Measurements from ENCODE around the gene SNAP47. TPM values are rescaled to one million over a fixed set of nuclear protein-coding genes. Genes with fewer than 3 reads are reported as not detected.

Gene SNAP47
- total RNA-seq, 2 donors from 2014 or later, result 35.5 to 49.4 TPM

DNA sequence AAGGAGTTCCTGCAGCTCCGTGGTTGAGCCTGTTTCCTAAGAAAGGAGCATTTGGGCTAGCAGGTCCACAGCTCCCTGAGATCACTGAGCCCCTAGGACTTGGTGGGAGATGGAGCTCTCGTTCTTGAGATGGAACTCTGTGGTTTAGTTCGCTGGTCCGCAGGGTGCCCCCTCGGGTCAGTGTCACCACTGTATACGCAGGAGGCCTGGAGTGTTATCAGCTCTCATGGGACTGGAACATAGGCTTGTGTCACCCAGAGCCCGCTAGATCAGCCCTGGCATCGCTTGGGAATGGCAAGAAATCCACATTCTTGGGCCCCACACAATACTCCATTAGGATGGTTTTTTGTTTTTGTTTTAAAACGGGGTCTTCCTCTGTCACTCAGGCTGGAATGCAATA is 3.6 kb downstream of the SNAP47 start:
- H3K4me1 ChIP-seq, result peaks cover 22% of the 10 kb centered on the region
- no peak overlapping the region for H3K27ac ChIP-seq
- no peak for DNase-seq
- no peak overlapping the region for H3K4me3 ChIP-seq
- no peaks in the 10 kb centered on the region for H3K27me3 ChIP-seq
- ATAC-seq, result no peak
- WGBS, 2 donors, result 78 to 88% methylated on average over 9 of the region's 9 CpGs
- intact Hi-C loops (cut with DNase I), result no loop called here
- no peak for TF ChIP-seq POLR2A (IDR thresholded peaks at IDR 0.05)
- TF ChIP-seq, protein P1, sequence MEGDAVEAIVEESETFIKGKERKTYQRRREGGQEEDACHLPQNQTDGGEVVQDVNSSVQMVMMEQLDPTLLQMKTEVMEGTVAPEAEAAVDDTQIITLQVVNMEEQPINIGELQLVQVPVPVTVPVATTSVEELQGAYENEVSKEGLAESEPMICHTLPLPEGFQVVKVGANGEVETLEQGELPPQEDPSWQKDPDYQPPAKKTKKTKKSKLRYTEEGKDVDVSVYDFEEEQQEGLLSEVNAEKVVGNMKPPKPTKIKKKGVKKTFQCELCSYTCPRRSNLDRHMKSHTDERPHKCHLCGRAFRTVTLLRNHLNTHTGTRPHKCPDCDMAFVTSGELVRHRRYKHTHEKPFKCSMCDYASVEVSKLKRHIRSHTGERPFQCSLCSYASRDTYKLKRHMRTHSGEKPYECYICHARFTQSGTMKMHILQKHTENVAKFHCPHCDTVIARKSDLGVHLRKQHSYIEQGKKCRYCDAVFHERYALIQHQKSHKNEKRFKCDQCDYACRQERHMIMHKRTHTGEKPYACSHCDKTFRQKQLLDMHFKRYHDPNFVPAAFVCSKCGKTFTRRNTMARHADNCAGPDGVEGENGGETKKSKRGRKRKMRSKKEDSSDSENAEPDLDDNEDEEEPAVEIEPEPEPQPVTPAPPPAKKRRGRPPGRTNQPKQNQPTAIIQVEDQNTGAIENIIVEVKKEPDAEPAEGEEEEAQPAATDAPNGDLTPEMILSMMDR (IDR thresholded peaks at IDR 0.05), result no peak
- no peaks in the 10 kb centered on the region for H3K36me3 ChIP-seq (replicated peaks in 1 of 2; ENCODE audit: insufficient read depth in 1 of 2, low read depth in 2 of 2)
- no peaks in the 10 kb centered on the region for H3K9me3 ChIP-seq

DNA sequence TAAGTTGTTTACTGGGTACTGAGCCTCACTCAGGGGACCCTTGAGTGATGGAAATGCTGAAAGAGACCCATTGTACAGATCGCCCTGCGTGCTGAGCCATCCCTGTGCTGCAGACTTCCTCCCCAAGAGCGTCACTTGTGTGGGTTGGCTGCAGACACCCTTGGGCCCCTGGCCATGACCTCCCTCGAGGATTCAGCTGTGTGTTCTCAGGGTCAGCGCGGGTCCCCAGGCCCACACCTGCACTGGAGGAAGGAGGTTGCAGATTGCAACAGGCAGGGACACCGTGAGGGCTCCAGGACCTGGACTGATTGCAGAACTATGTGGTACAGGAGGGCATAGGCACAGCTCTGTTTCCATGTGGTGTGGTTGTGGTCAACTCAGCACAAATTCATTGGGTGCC is 4.4 kb downstream of the SNAP47 start:
- no peak for DNase-seq
- Histone ChIP-seq H3K4me3 (no peak overlapping the region), H3K36me3 (replicated peaks in 1 of 2; ENCODE audit: insufficient read depth in 1 of 2, low read depth in 2 of 2) (no peaks in the 10 kb centered on the region), H3K27me3 (no peaks in the 10 kb centered on the region), H3K27ac (no peak overlapping the region), H3K9me3 (no peaks in the 10 kb centered on the region), H3K4me1 (peaks cover 14% of the 10 kb centered on the region)
- 82 to 100% methylated on average over 2 to 7 of the region's 7 CpGs for WGBS, 2 donors
- TF ChIP-seq POLR2A (IDR thresholded peaks at IDR 0.05), result no peak
- TF ChIP-seq, protein P1 (IDR thresholded peaks at IDR 0.05), result no peak
- ATAC-seq, result no peak
- intact Hi-C loops (cut with DNase I), result no loop called here

DNA sequence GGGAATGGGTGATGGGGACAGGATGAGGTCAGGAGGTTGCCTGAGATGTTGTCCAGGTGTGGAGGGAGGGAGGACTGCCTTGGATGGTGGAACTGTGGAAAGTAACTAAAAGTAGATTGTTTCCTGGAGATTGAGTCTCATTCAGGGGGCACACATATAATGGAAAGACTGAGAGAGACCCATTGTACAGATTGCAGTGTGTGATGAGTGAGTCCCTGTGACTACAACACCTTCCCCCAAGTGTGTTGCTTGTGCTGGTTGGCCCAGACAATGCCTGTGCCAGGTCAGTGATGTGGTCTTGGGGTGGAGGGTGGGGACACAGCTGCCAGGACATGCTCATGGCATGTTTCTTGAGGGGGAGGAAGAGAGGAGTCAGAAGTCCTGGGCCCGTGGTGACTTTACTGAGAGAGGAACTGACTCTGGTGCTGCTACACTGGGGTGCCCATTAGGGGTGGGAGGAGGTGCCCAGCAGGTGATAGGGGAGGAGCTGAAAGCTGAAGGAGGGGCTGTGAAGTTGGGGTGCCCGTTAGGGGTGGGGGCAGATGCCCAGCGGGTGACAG is 5.2 kb downstream of the SNAP47 start:
- no peak overlapping the region for H3K27ac ChIP-seq
- H3K27me3 ChIP-seq, result no peaks in the 10 kb centered on the region
- intact Hi-C loops (cut with DNase I), result no loop called here
- H3K9me3 ChIP-seq, result no peaks in the 10 kb centered on the region
- ATAC-seq, result no peak
- peaks cover 13% of the 10 kb centered on the region for H3K4me1 ChIP-seq
- no peak for TF ChIP-seq POLR2A (IDR thresholded peaks at IDR 0.05)
- TF ChIP-seq, protein P1 (IDR thresholded peaks at IDR 0.05), result no peak
- H3K4me3 ChIP-seq, result no peak overlapping the region
- no peak for DNase-seq
- no peaks in the 10 kb centered on the region for H3K36me3 ChIP-seq (replicated peaks in 1 of 2; ENCODE audit: insufficient read depth in 1 of 2, low read depth in 2 of 2)
- 60 to 80% methylated on average over 3 of the region's 3 CpGs for WGBS, 2 donors

DNA sequence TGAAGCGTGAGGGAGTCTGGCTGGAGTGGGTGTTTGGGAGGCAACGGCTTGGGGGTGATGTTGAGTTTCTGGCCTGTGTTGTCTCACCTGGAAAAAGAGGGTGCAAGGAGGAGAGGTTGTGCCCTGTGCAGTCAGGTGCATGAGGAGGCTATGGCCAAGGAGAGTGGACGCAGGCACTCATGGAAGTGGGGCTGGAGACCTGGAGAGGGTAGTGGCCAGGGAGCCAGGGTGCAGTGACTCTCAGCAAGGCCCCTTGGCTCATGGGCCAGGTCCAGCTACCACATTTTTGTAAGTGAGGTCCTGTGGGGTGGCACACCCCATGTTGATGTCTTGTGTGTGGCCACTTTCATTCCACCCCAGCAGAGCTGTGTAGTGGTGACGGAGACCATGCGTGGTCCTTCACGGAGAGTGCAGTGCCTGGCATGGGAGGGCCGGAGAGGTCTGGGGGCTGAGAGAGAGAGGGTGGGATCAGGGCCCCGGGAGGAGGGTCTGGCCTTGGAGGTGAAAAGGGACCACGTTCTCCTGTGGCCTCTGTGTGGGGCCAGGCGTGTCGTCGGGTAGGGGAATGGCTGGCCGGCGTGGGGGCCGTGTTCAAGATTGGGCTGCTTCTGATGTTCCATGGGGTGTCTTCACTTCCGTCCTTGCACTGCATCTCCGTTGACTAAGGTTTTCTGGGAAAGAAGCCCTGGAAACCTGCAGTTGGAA is 6.1 kb downstream of the SNAP47 start:
- H3K27me3 ChIP-seq, result no peaks in the 10 kb centered on the region
- no peaks in the 10 kb centered on the region for H3K9me3 ChIP-seq
- no peak for DNase-seq
- 88 to 91% methylated on average over 16 to 17 of the region's 17 CpGs for WGBS, 2 donors
- ATAC-seq, result no peak
- intact Hi-C loops (cut with DNase I), result no loop called here
- no peak overlapping the region for H3K4me3 ChIP-seq
- TF ChIP-seq, protein P1 (IDR thresholded peaks at IDR 0.05), result no peak
- TF ChIP-seq POLR2A (IDR thresholded peaks at IDR 0.05), result no peak
- H3K4me1 ChIP-seq, result peaks cover 6% of the 10 kb centered on the region
- H3K36me3 ChIP-seq (replicated peaks in 1 of 2; ENCODE audit: insufficient read depth in 1 of 2, low read depth in 2 of 2), result no peaks in the 10 kb centered on the region
- no peak overlapping the region for H3K27ac ChIP-seq

Data from body of pancreas (tissue), 4 donors.